K562 (cell line): ENCODE results near the gene TRIM13. TPM values are rescaled to one million over a fixed set of nuclear protein-coding genes. Genes with fewer than 3 reads are reported as not detected.

Source experiments
- AFF1 ChIP-seq, 2 experiments: fragments of 450-650 bp; IDR thresholded peaks; 2 replicates each; pipeline ENCODE4 v1.6.1; 2018; ENCODE audit warnings: mild to moderate bottlenecking in 2 of 2, low read depth in 1 of 2; ENCODE audit not compliant: partially characterized antibody in 2 of 2
- CREM ChIP-seq: IDR thresholded peaks from 2 replicates; pipeline ENCODE4 v1.6.1; 2014; ENCODE audit warnings: antibody characterized with exemption, low read depth
- DDX20 ChIP-seq: fragments of 450-650 bp; IDR thresholded peaks from 2 replicates; pipeline ENCODE4 v1.6.1; 2016; ENCODE audit warnings: missing genetic modification characterization, low read depth, mild to moderate bottlenecking, missing compliant biosample characterization, moderate library complexity
- E2F1 ChIP-seq: sonication (generic); formaldehyde crosslinking; IDR thresholded peaks from 2 replicates; pipeline ENCODE4 v1.8.1; 2023; ENCODE audit warnings: mild to moderate bottlenecking, missing genetic modification reagents, moderate library complexity
- KDM1A ChIP-seq, 2 experiments: fragments of 450-650 bp; IDR thresholded peaks; 2 replicates each; pipeline ENCODE4 v1.6.1; 2016; ENCODE audit warnings: mild to moderate bottlenecking in 2 of 2
- MECOM ChIP-seq: fragments of 250-450 bp; sonication (Bioruptor Pico); IDR thresholded peaks from 2 replicates; pipeline ENCODE4 v1.8.0; 2022; ENCODE audit warnings: inconsistent platforms
- NCOA6 ChIP-seq: fragments of 450-650 bp; IDR thresholded peaks from 2 replicates; pipeline ENCODE4 v1.6.1; 2017; ENCODE audit warnings: mild to moderate bottlenecking
- NFRKB ChIP-seq: fragments of 450-650 bp; IDR thresholded peaks from 2 replicates; pipeline ENCODE4 v1.6.1; 2016; ENCODE audit warnings: low read depth
- NR0B1 ChIP-seq: fragments of 450-650 bp; IDR thresholded peaks from one replicate; pipeline ENCODE4 v1.6.1; 2018; ENCODE audit warnings: mild to moderate bottlenecking, moderate library complexity; ENCODE audit not compliant: partially characterized antibody
- NR2C2 ChIP-seq, 2 experiments: fragments of 200-800 bp in 1 of 2; sonication (Bioruptor generic) in 1 of 2; sonication (generic) in 1 of 2; formaldehyde crosslinking in 1 of 2; IDR thresholded peaks; 2 replicates each; pipeline versions ENCODE4 v1.6.1 to v1.8.0; 2016 to 2022; ENCODE audit warnings: mild to moderate bottlenecking in 1 of 2, missing compliant biosample characterization in 1 of 2, missing genetic modification characterization in 1 of 2, missing genetic modification reagents in 1 of 2
- NRF1 ChIP-seq, 2 experiments: fragments of 450-650 bp; IDR thresholded peaks in 1 of 2; conservative IDR thresholded peaks in 1 of 2; 2 replicates each; pipeline ENCODE4 v1.6.1; 2014; ENCODE audit warnings: mild to moderate bottlenecking in 2 of 2
- PPARD ChIP-seq: fragments of 250-450 bp; sonication (Bioruptor Pico); IDR thresholded peaks from 2 replicates; pipeline ENCODE4 v1.8.0; 2022; ENCODE audit warnings: inconsistent platforms, mild to moderate bottlenecking, moderate library complexity
- SRSF3 ChIP-seq: fragments of 200-400 bp; formaldehyde crosslinking; IDR thresholded peaks from 2 replicates; pipeline ENCODE4 v1.6.1; 2016; ENCODE audit warnings: mild to moderate bottlenecking, low read length, moderate library complexity; ENCODE audit not compliant: insufficient read depth
- TAF9B ChIP-seq: fragments of 450-650 bp; IDR thresholded peaks from 2 replicates; pipeline ENCODE4 v1.6.1; 2018; ENCODE audit warnings: mild to moderate bottlenecking; ENCODE audit not compliant: partially characterized antibody
- WHSC1 ChIP-seq: IDR thresholded peaks from one replicate; pipeline ENCODE4 v1.6.1; 2012; ENCODE audit warnings: low read length, control low read depth, inconsistent platforms
- ZNF408 ChIP-seq: fragments of 250-450 bp; sonication (Bioruptor Pico); IDR thresholded peaks from 2 replicates; pipeline ENCODE4 v1.4.0; 2020; ENCODE audit warnings: low read depth, mild to moderate bottlenecking, moderate library complexity
- ZNF740 ChIP-seq, 3 experiments: fragments of 200-800 bp in 1 of 3; sonication (Bioruptor generic) in 1 of 3; sonication (generic) in 1 of 3; formaldehyde crosslinking in 1 of 3; IDR thresholded peaks; 2 replicates each; pipeline versions ENCODE4 v1.6.1 to v1.8.0; 2016 to 2022; ENCODE audit warnings: mild to moderate bottlenecking in 2 of 3, missing compliant biosample characterization in 2 of 3, missing genetic modification characterization in 2 of 3, missing genetic modification reagents in 1 of 3
- polyA plus RNA-seq, 8 experiments: library from polyadenylated mRNA; depleted of rRNA in 4 of 8; stranded (reverse) in 5 of 8; unstranded in 3 of 8; fragments of >200 nt; fragmentation: Nextera tagmentation in 2 of 8; fragmentation: Illumina TruSeq in 1 of 8; extraction: Ambion mirVana in 2 of 8; extraction: Trizol in 1 of 8; gene quantifications; 2 replicates each; pipeline versions ENCODE4 v1.2.1 to v1.2.3, GENCODE V29; 2011 to 2014; ENCODE audit warnings: inconsistent platforms in 1 of 8, missing spikeins in 1 of 8
- total RNA-seq, 7 experiments: library from RNA; depleted of rRNA in 6 of 7; stranded (reverse); fragments of >200 nt in 6 of 7; fragmentation: Illumina TruSeq in 2 of 7; extraction: Trizol in 2 of 7; gene quantifications; 2 replicates each; pipeline versions ENCODE4 v1.2.1 to v1.2.3, GENCODE V29; 2011 to 2021; ENCODE audit warnings: low replicate concordance in 1 of 7

The TRIM13 gene
- total and polyA plus RNA-seq, 9 of the 15 experiments (the other 6 are each of a cell fraction or from before 2014, with no cell fraction given) = 12.1 to 30.6 (median 17.8) TPM

GRCh38 chr13:49996951-49997895 is at the start of gene TRIM13 (continued):
- TF ChIP-seq ZNF740 (CRISPR knock-in tag; IDR thresholded peaks at IDR 0.05) (peak; percentile 98), ZNF740 (tag; IDR thresholded peaks at IDR 0.05) (peak in 1 of 2 experiments; percentile 88; a peak in 2 of 4 replicates), WHSC1 (no peak), NR0B1 (no peak), E2F1 (CRISPR knock-in tag) (0 out of 2 replicates have a peak, but pooled peaks have one; percentile 2), NFRKB (peak; percentile 48), SRSF3 (0 out of 2 replicates have a peak, but pooled peaks have one; percentile 31), CREM (peak; percentile 31; the same call in 1 of the 2 replicates), ZNF408 (no peak), NRF1 (conservative IDR thresholded peaks at IDR 0.05 in 1 of 2, IDR thresholded peaks at IDR 0.05 in 1 of 2) (0 out of 4 replicates have a peak, but pooled peaks of 1 of the 2 experiments have one; percentile 10), KDM1A (IDR thresholded peaks at IDR 0.05) (peak in 1 of 2 experiments; percentile 9; a peak in 1 of 4 replicates), TAF9B (peak; percentile 56), PPARD (no peak), AFF1 (IDR thresholded peaks at IDR 0.05; ENCODE audit: low read depth in 1 of 2, partially characterized antibody in 2 of 2) (peak in 1 of 2 experiments; percentile 35), NR2C2 (CRISPR knock-in tag; IDR thresholded peaks at IDR 0.05) (no peak), NR2C2 (tag; IDR thresholded peaks at IDR 0.05) (no peak), MECOM (CRISPR knock-in tag) (no peak), NCOA6 (no peak), DDX20 (tag) (no peak)
